ENCODE measurements around the gene RER1.

GRCh38 chr1:2431518-2431917, 39.9 kb downstream of the RER1 start:
- TF ChIP-seq CTCF (IDR thresholded peaks at IDR 0.05) (no peak), POLR2A (IDR thresholded peaks at IDR 0.05) (no peak), POLR2AphosphoS5 (IDR thresholded peaks at IDR 0.05) (no peak)
